Mucosa of gallbladder (tissue), 1 donor: ENCODE data around the gene CRYBA2. TPM values are rescaled to one million over a fixed set of nuclear protein-coding genes. Genes with fewer than 3 reads are reported as not detected.
A peak's percentile ranks its signal among the peaks of the same experiment; 100 is the strongest.

Experiments used
- DNase-seq: peaks from one replicate; pipeline ENCODE4 v3.0.0-alpha.2; 2020; ENCODE audit warnings: low spot score
- total RNA-seq: library from RNA; stranded (reverse); gene quantifications from one replicate; pipeline ENCODE4 v1.2.1, GENCODE V29; 2021
- donor health status: DM: no; HTN: no; CAD: no.

CRYBA2 gene
- not detected for total RNA-seq

GRCh38 chr2:218993345-218994315, at the start of gene CRYBA2:
TSS of gene CRYBA2 (minus strand) at chr2:218993422. CDS start at chr2:218993176, 246 bp downstream.
- no peak for DNase-seq

- peak; percentile 62 for DNase-seq
Measured at GRCh38 chr2:219042750-219043149, 49.5 kb upstream of the CRYBA2 start.

GRCh38 chr2:219042157-219042556, 48.9 kb upstream of the CRYBA2 start:
- no peak for DNase-seq

- DNase-seq, result peak; percentile 54
Measured at GRCh38 chr2:219041252-219041651, 48.0 kb upstream of the CRYBA2 start, which contains the start of gene CFAP65. TSS of gene CFAP65 (minus strand) at chr2:219041516. CDS start at chr2:219039048, 2,468 bp downstream.

GRCh38 chr2:219038600-219038999, 45.4 kb upstream of the CRYBA2 start:
- no peak for DNase-seq

GRCh38 chr2:219037783-219038499, 44.7 kb upstream of the CRYBA2 start:
- DNase-seq, result no peak

GRCh38 chr2:219035942-219036341, 42.7 kb upstream of the CRYBA2 start:
- no peak for DNase-seq

GRCh38 chr2:219034823-219035222, 41.6 kb upstream of the CRYBA2 start:
- no peak for DNase-seq

- DNase-seq, result no peak
Measured at GRCh38 chr2:219032051-219032745, 39.0 kb upstream of the CRYBA2 start.

GRCh38 chr2:219031005-219031738, 38.0 kb upstream of the CRYBA2 start:
- no peak for DNase-seq

GRCh38 chr2:219030177-219030940, 37.1 kb upstream of the CRYBA2 start:
- no peak for DNase-seq

- peak; percentile 80 for DNase-seq
Measured at GRCh38 chr2:219029829-219030165, 36.6 kb upstream of the CRYBA2 start.

- DNase-seq, result no peak
Measured at GRCh38 chr2:219028996-219029828, 36.0 kb upstream of the CRYBA2 start.

- DNase-seq, result no peak
Measured at GRCh38 chr2:219028141-219028540, 34.9 kb upstream of the CRYBA2 start.

- DNase-seq, result no peak
Measured at GRCh38 chr2:219027511-219028055, 34.4 kb upstream of the CRYBA2 start.

- DNase-seq, result no peak
Measured at GRCh38 chr2:219026946-219027345, 33.7 kb upstream of the CRYBA2 start.

- DNase-seq, result no peak
Measured at GRCh38 chr2:219025637-219026585, 32.7 kb upstream of the CRYBA2 start.

GRCh38 chr2:219024059-219024458, 30.8 kb upstream of the CRYBA2 start:
- no peak for DNase-seq
